ENCODE measurements around the gene DLST.

DLST gene

DNA sequence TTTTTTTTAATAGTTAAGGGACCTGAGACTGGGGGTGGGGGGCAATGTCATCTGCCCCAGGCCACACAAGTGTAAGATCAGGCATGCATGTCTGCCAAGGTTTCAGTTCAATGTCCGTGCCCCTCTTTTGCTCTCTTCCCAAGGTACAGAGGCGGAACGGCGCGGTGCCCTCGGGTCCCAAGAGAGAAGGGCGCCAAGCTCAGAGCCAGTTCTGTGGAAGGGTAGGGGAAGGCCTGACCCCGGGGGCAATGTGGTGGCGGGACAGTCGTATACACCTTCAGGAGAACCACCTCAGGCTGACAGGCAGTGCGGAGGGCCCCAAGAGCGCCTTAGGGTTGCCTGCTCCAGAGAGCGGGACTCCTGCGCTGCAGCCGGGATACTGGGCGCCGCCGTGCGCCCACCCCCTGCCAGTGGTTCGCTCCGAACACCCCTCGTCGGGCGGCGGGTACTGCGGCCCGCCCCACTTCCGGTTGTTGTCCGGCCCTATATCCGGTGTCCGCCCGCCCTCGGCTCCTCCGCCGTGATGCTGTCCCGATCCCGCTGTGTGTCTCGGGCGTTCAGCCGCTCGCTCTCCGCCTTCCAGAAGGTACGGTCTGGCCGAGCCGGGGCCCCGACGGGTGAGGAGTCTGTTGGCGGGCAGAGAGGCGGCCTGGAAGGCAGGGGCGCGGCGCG is at the start of gene DLST:
Gene DLST, plus strand, starts transcription at position 486 of the 672 bp plus-strand sequence. Its CDS starts 38 bp downstream, at position 524.
- Histone ChIP-seq H3K4me1 (ENCODE audit: control insufficient read depth, insufficient read depth, low read length) (peaks cover 19% of the 10 kb centered on the region), H3K9ac (ENCODE audit: low read length) (peak within 1 kb of the TSS; percentile 93), H3K9me3 (ENCODE audit: control insufficient read depth, low read length) (no peaks in the 10 kb centered on the region), H3K36me3 (ENCODE audit: control insufficient read depth, insufficient read depth, low read length) (no peaks in the 10 kb centered on the region), H3K4me3 (ENCODE audit: low read length) (peak within 1 kb of the TSS; percentile 90), H3K27me3 (ENCODE audit: control insufficient read depth, insufficient read depth, low read length) (no peaks in the 10 kb centered on the region)

DNA sequence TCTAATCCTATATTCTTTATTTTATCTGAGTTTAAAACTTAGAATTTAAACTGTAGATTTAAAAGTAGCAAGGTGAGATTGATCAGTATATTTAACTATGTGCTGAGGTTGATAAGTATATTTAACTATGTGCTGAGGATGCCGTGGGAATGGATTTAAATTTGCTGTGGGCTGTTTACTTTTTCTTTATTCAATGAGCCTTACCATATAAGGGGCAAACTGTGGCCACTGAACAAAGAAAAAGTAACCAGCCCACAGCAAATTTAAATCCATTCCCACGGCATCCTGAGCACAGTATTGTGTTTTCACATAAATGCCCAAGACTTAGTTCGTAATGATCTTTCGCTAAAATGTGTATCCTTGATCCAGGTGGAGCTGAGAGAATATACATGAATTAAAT is 48.9 kb upstream of the DLST start:
- Histone ChIP-seq H3K36me3 (ENCODE audit: control insufficient read depth, insufficient read depth, low read length) (peaks cover 4% of the 10 kb centered on the region), H3K9me3 (ENCODE audit: control insufficient read depth, low read length) (no peaks in the 10 kb centered on the region), H3K4me3 (ENCODE audit: low read length) (no peak overlapping the region), H3K27me3 (ENCODE audit: control insufficient read depth, insufficient read depth, low read length) (no peaks in the 10 kb centered on the region), H3K9ac (ENCODE audit: low read length) (no peak overlapping the region), H3K4me1 (ENCODE audit: control insufficient read depth, insufficient read depth, low read length) (no peaks in the 10 kb centered on the region)

DNA sequence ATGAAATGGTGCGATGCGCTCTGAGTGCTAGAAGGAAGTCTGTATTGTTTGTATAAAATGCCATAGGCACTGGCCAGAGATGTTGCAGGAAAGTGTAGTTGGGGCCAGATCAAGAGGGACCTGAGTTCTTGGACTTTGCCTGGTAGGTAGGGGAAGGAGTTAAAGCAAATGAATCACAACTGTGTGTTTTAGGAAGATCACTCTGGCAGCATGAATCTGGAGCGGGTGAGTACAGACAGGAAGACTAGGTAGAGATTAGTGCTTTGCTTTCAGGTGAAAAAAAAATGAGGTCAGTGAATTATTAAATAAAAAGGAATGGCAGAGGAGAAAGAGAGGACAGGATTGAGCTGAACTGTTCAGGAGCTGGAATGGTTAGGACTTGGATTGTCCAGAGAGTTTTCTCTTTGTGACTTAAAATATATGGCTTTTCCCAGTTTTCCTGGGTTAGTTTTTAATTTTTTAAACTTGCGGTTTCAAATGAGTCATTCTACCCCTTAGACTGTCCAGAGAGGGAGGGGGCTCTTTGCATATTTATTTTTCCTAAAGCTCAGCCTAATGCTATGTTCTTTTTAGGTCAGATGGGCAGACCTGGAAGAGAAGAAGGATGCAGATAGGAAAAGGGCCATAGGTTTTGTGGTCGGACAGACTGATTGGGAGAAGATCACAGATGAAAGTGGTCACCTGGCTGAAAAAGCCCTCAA is 46.9 kb upstream of the DLST start:
- Histone ChIP-seq H3K36me3 (ENCODE audit: control insufficient read depth, insufficient read depth, low read length) (peaks cover 4% of the 10 kb centered on the region), H3K9ac (ENCODE audit: low read length) (no peak overlapping the region), H3K27me3 (ENCODE audit: control insufficient read depth, insufficient read depth, low read length) (no peaks in the 10 kb centered on the region), H3K9me3 (ENCODE audit: control insufficient read depth, low read length) (no peaks in the 10 kb centered on the region), H3K4me1 (ENCODE audit: control insufficient read depth, insufficient read depth, low read length) (no peaks in the 10 kb centered on the region), H3K4me3 (ENCODE audit: low read length) (no peak overlapping the region)

DNA sequence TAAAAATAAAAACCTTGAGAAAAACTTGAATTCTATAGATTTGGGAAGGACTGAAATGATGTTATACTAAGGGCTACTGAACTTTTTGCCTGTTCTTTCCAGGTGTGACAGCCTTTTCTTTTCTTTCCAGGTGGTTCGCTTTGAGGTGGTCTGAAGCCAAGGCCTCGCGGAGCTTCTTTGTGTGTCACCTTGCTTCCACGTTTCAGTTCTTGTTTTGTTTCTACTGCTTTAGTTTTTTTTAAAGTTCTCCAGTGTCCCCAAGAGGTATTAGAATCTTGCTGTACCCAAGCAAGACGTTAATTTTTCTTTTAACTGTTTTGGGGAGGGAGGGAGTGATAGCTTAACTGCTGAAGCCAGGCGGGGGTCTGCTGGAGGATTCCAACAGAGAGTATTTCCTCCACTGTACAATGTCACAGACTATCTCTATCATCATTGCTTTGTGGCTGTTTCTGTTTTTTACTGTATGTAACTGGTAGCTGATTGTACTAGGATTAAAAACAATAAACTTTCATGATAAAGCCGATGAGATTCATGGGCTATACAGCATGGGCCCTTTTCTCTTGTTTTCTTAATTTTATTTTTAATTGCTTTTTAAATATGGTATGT is 46.0 kb upstream of the DLST start:
- no peaks in the 10 kb centered on the region for H3K9me3 ChIP-seq (ENCODE audit: control insufficient read depth, low read length)
- H3K27me3 ChIP-seq (ENCODE audit: control insufficient read depth, insufficient read depth, low read length), result no peaks in the 10 kb centered on the region
- H3K4me3 ChIP-seq (ENCODE audit: low read length), result no peak overlapping the region
- H3K36me3 ChIP-seq (ENCODE audit: control insufficient read depth, insufficient read depth, low read length), result no peaks in the 10 kb centered on the region
- H3K9ac ChIP-seq (ENCODE audit: low read length), result no peak overlapping the region
- no peaks in the 10 kb centered on the region for H3K4me1 ChIP-seq (ENCODE audit: control insufficient read depth, insufficient read depth, low read length)

DNA sequence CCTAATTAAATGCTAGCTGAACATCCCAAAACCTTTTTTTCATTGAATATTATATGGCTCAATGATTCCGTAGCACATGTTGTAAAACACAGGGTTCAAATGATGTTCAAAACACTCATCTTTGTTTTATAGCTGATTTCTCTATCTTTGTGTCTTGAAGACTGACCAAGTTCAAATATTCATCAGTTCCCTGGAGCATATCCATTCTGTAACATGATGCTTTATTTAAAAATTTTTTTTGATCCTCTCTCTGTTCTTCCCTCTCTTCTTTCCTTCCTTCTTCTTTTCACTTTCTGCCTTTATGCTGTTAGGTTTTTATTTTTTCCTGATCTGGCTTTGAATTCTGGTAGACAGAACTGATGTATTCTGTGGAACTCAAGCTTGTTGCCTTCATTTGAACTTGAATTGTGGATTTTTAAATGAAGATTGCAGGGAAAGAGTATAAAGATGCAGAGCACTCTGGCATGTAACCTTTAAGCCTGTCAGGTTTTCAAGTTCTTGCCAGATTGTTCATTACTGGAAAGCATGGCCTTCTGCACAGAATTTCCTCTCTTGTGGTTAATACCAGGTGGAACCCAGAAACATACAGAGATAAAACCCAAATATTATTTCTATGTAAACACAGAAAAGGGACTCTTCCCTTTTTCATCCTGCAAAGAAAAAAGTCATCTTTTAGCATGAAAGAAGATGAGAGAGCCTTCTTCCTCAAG is 45.3 kb upstream of the DLST start:
- Histone ChIP-seq H3K9me3 (ENCODE audit: control insufficient read depth, low read length) (no peaks in the 10 kb centered on the region), H3K4me3 (ENCODE audit: low read length) (no peak overlapping the region), H3K9ac (ENCODE audit: low read length) (no peak overlapping the region), H3K36me3 (ENCODE audit: control insufficient read depth, insufficient read depth, low read length) (no peaks in the 10 kb centered on the region), H3K27me3 (ENCODE audit: control insufficient read depth, insufficient read depth, low read length) (no peaks in the 10 kb centered on the region), H3K4me1 (ENCODE audit: control insufficient read depth, insufficient read depth, low read length) (no peaks in the 10 kb centered on the region)

DNA sequence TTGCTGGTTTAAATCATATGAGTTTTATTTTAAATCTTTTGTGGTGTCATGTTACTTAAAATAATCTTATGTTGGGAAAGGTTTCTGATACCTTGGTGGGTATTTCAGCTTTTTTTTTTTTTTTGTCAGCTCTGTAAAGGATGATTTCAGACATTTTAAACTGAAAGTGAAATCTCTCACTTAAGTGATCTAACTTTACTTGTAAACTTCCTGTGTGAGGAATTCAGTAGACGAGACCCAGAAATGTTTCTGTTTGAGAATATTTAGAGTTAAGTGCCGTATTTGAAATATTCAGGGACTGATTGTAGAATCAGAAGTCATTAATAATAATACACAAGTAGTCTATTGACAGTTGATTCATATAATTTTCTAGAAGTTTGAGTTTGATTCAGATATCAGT is 43.5 kb upstream of the DLST start:
- H3K27me3 ChIP-seq (ENCODE audit: control insufficient read depth, insufficient read depth, low read length), result no peaks in the 10 kb centered on the region
- no peaks in the 10 kb centered on the region for H3K4me1 ChIP-seq (ENCODE audit: control insufficient read depth, insufficient read depth, low read length)
- H3K36me3 ChIP-seq (ENCODE audit: control insufficient read depth, insufficient read depth, low read length), result no peaks in the 10 kb centered on the region
- H3K9ac ChIP-seq (ENCODE audit: low read length), result no peak overlapping the region
- H3K4me3 ChIP-seq (ENCODE audit: low read length), result no peak overlapping the region
- H3K9me3 ChIP-seq (ENCODE audit: control insufficient read depth, low read length), result no peaks in the 10 kb centered on the region

DNA sequence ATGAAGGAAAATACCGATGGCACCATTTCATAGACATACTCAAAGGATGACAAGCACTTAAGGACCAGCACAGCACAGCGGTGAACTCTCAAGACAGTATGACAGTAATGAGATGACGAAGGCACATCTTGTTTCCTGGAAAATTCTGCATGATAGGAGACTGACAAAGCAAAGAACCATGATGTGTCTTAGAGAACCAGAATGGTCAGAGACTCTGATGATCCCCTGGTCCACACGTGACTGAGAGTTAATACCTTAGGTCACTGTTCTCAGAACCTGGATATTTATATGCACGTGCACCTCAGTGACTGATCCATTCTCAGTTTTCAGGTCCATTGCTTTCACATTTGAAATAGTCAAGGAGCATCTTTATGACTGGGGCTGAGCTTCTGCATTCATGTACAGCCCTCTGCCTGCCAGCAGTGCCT is 41.1 kb upstream of the DLST start:
- no peaks in the 10 kb centered on the region for H3K9me3 ChIP-seq (ENCODE audit: control insufficient read depth, low read length)
- H3K4me3 ChIP-seq (ENCODE audit: low read length), result no peak overlapping the region
- H3K36me3 ChIP-seq (ENCODE audit: control insufficient read depth, insufficient read depth, low read length), result no peaks in the 10 kb centered on the region
- H3K4me1 ChIP-seq (ENCODE audit: control insufficient read depth, insufficient read depth, low read length), result no peaks in the 10 kb centered on the region
- H3K27me3 ChIP-seq (ENCODE audit: control insufficient read depth, insufficient read depth, low read length), result no peaks in the 10 kb centered on the region
- no peak overlapping the region for H3K9ac ChIP-seq (ENCODE audit: low read length)

DNA sequence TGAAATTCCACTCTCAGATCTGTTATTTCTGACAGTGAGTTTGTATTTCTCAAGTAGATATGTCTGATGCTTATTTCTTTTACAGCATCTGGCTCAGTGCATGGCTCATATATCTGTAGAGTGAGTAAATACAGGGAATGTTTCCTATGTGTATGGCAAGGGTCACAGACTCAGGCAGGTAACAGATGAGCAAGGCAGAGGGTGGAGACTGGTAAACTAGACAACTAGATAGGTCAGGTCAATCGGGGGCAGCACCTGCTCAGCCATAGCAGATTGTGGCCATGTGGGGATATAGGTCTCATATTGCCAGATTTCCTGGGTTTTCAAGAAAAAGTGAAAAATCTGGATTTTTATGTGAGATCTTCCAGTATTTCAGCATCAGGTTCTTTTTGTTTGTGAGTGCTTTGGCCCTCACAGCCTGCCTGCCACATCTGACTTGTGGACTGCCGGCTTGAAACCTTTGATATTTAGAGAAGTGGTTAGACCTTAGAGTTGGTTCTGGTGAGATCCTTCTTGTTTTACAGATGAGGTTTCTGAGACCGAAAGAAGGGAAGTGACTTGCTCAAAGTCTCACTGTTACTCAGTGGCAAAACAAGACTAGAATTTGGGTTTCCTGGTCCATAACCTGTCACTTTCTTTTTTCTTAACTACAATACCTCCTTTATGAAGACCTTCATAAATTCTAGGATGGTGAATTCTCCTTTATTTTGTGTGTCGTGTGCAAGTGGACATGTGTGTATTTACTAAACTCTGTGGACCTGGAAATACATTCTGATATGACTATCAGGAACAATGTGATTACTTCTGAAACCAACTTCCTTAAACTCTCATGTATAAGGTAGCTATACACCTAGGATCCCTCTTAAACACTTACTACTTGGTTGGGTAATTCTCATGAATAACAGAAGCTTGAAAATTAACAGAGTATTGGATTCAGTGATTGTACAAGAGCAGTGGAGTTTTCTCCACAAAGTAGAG is 40.2 kb upstream of the DLST start:
- Histone ChIP-seq H3K4me3 (ENCODE audit: low read length) (no peak overlapping the region), H3K9me3 (ENCODE audit: control insufficient read depth, low read length) (no peaks in the 10 kb centered on the region), H3K36me3 (ENCODE audit: control insufficient read depth, insufficient read depth, low read length) (no peaks in the 10 kb centered on the region), H3K9ac (ENCODE audit: low read length) (no peak overlapping the region), H3K4me1 (ENCODE audit: control insufficient read depth, insufficient read depth, low read length) (no peaks in the 10 kb centered on the region), H3K27me3 (ENCODE audit: control insufficient read depth, insufficient read depth, low read length) (no peaks in the 10 kb centered on the region)

DNA sequence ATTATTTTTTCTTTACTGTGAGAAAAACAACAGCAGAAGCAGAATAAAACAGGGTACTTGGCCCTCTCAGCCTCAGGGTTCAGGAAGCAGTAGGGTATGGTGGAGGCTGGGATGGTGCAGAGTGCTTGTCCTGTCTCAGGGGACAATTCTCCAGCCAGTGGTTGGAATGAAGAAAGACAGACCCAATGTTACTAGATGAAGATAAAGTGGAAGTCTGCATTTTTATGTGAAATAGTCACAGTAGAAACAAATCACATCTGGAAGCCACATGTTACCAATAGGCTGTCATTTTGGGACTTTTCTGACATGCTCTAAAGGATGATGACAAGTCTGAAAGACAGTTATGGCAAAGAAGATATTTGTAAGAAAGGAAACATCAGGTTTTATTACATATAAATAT is 38.1 kb upstream of the DLST start:
- no peak overlapping the region for H3K4me3 ChIP-seq (ENCODE audit: low read length)
- H3K9ac ChIP-seq (ENCODE audit: low read length), result no peak overlapping the region
- H3K27me3 ChIP-seq (ENCODE audit: control insufficient read depth, insufficient read depth, low read length), result no peaks in the 10 kb centered on the region
- H3K4me1 ChIP-seq (ENCODE audit: control insufficient read depth, insufficient read depth, low read length), result no peaks in the 10 kb centered on the region
- no peaks in the 10 kb centered on the region for H3K36me3 ChIP-seq (ENCODE audit: control insufficient read depth, insufficient read depth, low read length)
- no peaks in the 10 kb centered on the region for H3K9me3 ChIP-seq (ENCODE audit: control insufficient read depth, low read length)

DNA sequence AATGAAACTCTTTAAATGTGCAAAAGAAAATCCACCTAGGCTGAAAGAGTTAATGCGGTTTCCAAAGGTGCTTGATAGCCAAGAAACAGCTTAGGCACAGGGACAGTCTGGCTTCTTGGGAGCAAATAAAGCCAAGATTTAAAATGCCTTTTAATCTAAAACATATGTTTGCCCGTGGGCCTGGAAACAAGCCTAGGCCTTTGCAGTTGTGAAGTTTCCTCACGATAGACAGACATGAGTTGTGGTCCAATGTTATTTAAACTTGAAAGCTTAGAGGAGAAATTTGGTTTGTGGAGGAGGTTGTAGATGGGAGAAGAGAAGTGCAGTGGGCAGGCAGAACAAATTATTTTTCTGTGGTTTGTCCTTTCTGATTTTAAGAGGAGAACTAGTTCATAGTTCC is 35.5 kb upstream of the DLST start:
- no peak overlapping the region for H3K4me3 ChIP-seq (ENCODE audit: low read length)
- H3K9ac ChIP-seq (ENCODE audit: low read length), result no peak overlapping the region
- H3K4me1 ChIP-seq (ENCODE audit: control insufficient read depth, insufficient read depth, low read length), result no peaks in the 10 kb centered on the region
- no peaks in the 10 kb centered on the region for H3K36me3 ChIP-seq (ENCODE audit: control insufficient read depth, insufficient read depth, low read length)
- no peaks in the 10 kb centered on the region for H3K27me3 ChIP-seq (ENCODE audit: control insufficient read depth, insufficient read depth, low read length)
- H3K9me3 ChIP-seq (ENCODE audit: control insufficient read depth, low read length), result no peaks in the 10 kb centered on the region

DNA sequence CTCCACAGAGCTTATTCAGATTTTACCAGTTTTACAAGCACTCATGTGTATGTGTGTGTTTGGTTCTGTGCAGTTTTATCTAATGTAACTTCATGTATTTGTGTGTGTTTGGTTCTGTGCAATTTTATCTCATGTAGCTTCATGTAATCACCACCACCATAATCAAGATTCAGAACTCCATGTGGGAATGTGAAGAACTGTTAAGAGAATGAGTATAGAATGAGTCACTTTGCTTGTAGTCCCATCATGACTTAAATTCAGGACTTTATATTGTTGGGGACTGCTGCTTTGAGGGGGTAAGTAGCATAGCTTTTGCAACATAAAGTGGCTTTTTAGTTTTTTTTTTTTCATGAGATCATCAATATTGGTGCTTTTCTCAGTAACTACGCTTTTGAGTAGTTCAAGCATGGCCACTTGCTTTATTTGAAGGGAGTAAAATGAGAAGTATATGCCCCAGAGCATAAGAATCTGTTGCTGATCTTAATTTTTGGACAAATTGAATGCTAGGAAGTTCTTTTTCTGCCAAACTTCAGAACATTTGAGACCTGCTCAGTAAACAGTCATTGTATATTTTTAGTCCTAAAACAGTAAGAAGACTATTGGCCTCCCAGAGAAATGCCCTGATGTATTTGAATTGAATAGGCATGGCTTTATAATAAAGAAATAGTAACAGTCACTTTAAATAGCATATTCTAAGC is 34.6 kb upstream of the DLST start:
- Histone ChIP-seq H3K36me3 (ENCODE audit: control insufficient read depth, insufficient read depth, low read length) (no peaks in the 10 kb centered on the region), H3K4me3 (ENCODE audit: low read length) (no peak overlapping the region), H3K9ac (ENCODE audit: low read length) (no peak overlapping the region), H3K27me3 (ENCODE audit: control insufficient read depth, insufficient read depth, low read length) (no peaks in the 10 kb centered on the region), H3K9me3 (ENCODE audit: control insufficient read depth, low read length) (no peaks in the 10 kb centered on the region), H3K4me1 (ENCODE audit: control insufficient read depth, insufficient read depth, low read length) (no peaks in the 10 kb centered on the region)
